ENCODE measurements around the gene PHAX.

DNA sequence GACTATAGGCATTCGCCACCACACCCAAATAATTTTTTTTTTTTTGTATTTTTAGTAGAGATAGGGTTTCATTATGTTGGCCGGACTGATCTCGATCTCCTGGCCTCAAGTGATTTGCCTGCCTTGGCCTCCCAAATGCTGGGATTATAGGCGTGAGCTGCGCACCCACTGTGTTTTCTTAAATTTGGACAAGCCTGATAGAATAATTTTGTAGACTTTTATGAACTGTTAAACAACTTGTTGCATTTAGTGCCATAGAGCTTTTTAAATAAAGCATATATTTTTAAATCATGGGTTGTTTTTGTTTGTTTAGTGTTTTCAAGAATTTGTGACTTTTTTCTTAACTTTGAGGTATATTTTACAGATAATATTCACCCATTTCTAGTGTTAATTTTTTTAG lies 4.8 kb downstream of the PHAX start:
- TF ChIP-seq, protein P1, sequence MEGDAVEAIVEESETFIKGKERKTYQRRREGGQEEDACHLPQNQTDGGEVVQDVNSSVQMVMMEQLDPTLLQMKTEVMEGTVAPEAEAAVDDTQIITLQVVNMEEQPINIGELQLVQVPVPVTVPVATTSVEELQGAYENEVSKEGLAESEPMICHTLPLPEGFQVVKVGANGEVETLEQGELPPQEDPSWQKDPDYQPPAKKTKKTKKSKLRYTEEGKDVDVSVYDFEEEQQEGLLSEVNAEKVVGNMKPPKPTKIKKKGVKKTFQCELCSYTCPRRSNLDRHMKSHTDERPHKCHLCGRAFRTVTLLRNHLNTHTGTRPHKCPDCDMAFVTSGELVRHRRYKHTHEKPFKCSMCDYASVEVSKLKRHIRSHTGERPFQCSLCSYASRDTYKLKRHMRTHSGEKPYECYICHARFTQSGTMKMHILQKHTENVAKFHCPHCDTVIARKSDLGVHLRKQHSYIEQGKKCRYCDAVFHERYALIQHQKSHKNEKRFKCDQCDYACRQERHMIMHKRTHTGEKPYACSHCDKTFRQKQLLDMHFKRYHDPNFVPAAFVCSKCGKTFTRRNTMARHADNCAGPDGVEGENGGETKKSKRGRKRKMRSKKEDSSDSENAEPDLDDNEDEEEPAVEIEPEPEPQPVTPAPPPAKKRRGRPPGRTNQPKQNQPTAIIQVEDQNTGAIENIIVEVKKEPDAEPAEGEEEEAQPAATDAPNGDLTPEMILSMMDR (IDR thresholded peaks at IDR 0.05), result no peak
- no peak for TF ChIP-seq ZFX (IDR thresholded peaks at IDR 0.05; ENCODE audit: borderline replicate concordance)
